Measurements from ENCODE around the gene RTP1. TPM values are rescaled to one million over a fixed set of nuclear protein-coding genes. Genes with fewer than 3 reads are reported as not detected.
A peak's percentile ranks its signal among the peaks of the same experiment; 100 is the strongest.
"Not testable (repeated sequence)": the region's sequence is repeated elsewhere in the genome, so short reads cannot be mapped to it uniquely, and the experiment has no call there.

RTP1 gene
- total RNA-seq, 1 donor from 2014 or later: not detected

GRCh38 chr3:187236962-187237361, 39.7 kb downstream of the RTP1 start:
- no peaks in the 10 kb centered on the region for H3K36me3 ChIP-seq (ENCODE audit: control insufficient read depth, insufficient read depth, low read length)
- H3K27me3 ChIP-seq (ENCODE audit: control insufficient read depth, insufficient read depth, low read length): peaks cover under 1% of the 10 kb centered on the region
- TF ChIP-seq CTCF (IDR thresholded peaks at IDR 0.05; ENCODE audit: insufficient read depth, low read length, severe bottlenecking): no peak
- no peak overlapping the region for H3K4me3 ChIP-seq (ENCODE audit: low read depth, low read length)
- no peak for DNase-seq (ENCODE audit: low read depth)
- no peak for FAIRE-seq

GRCh38 chr3:187237741-187238140, 40.5 kb downstream of the RTP1 start:
- no peak for FAIRE-seq
- DNase-seq (ENCODE audit: low read depth): no peak
- TF ChIP-seq CTCF (IDR thresholded peaks at IDR 0.05; ENCODE audit: insufficient read depth, low read length, severe bottlenecking): no peak
- Histone ChIP-seq H3K4me3 (ENCODE audit: low read depth, low read length) (no peak overlapping the region), H3K27me3 (ENCODE audit: control insufficient read depth, insufficient read depth, low read length) (no peaks in the 10 kb centered on the region), H3K36me3 (ENCODE audit: control insufficient read depth, insufficient read depth, low read length) (no peaks in the 10 kb centered on the region)

- Histone ChIP-seq H3K27me3 (ENCODE audit: control insufficient read depth, insufficient read depth, low read length) (no peaks in the 10 kb centered on the region), H3K4me3 (ENCODE audit: low read depth, low read length) (no peak overlapping the region), H3K36me3 (ENCODE audit: control insufficient read depth, insufficient read depth, low read length) (no peaks in the 10 kb centered on the region)
- TF ChIP-seq CTCF (IDR thresholded peaks at IDR 0.05; ENCODE audit: insufficient read depth, low read length, severe bottlenecking): no peak
- DNase-seq (ENCODE audit: low read depth): no peak
- FAIRE-seq: peak; percentile 90
These were observed 41.0 kb downstream of the RTP1 start for GRCh38 chr3:187238239-187238638.

- not testable (repeated sequence) for H3K36me3 ChIP-seq (ENCODE audit: control insufficient read depth, insufficient read depth, low read length); H3K27me3 ChIP-seq (ENCODE audit: control insufficient read depth, insufficient read depth, low read length); FAIRE-seq; H3K4me3 ChIP-seq (ENCODE audit: low read depth, low read length)
- DNase-seq (ENCODE audit: low read depth): peak; percentile 14
These were observed 41.5 kb downstream of the RTP1 start for GRCh38 chr3:187238835-187239234.

- FAIRE-seq: no peak
- TF ChIP-seq CTCF (IDR thresholded peaks at IDR 0.05; ENCODE audit: insufficient read depth, low read length, severe bottlenecking): no peak
- Histone ChIP-seq H3K36me3 (ENCODE audit: control insufficient read depth, insufficient read depth, low read length) (no peaks in the 10 kb centered on the region), H3K27me3 (ENCODE audit: control insufficient read depth, insufficient read depth, low read length) (no peaks in the 10 kb centered on the region), H3K4me3 (ENCODE audit: low read depth, low read length) (no peak overlapping the region)
- DNase-seq (ENCODE audit: low read depth): no peak
These were observed 45.1 kb downstream of the RTP1 start for GRCh38 chr3:187242435-187242834.

GRCh38 chr3:187242900-187243299, 45.6 kb downstream of the RTP1 start:
- Histone ChIP-seq H3K36me3 (ENCODE audit: control insufficient read depth, insufficient read depth, low read length) (no peaks in the 10 kb centered on the region), H3K4me3 (ENCODE audit: low read depth, low read length) (no peak overlapping the region), H3K27me3 (ENCODE audit: control insufficient read depth, insufficient read depth, low read length) (no peaks in the 10 kb centered on the region)
- TF ChIP-seq CTCF (IDR thresholded peaks at IDR 0.05; ENCODE audit: insufficient read depth, low read length, severe bottlenecking): no peak
- DNase-seq (ENCODE audit: low read depth) (no peak), FAIRE-seq (no peak)

Measured in bronchial epithelial cell (primary cell).